Neural cell (in vitro differentiated cells): Measurements from ENCODE around the gene VWA5B1. TPM values are rescaled to one million over a fixed set of nuclear protein-coding genes. Genes with fewer than 3 reads are reported as not detected.

Experiments
- H2AFZ ChIP-seq: fragments of 200-600, 300-800 bp; sonication (generic), shearing (Covaris generic); 2 replicates; pipeline ENCODE4 v1.6.0; 2014; ENCODE audit warnings: low read depth, mild to moderate bottlenecking, antibody characterized with exemption, low read length, moderate library complexity
- H3F3A ChIP-seq: fragments of 200-600 bp; shearing (Covaris generic); 2 replicates; pipeline ENCODE4 v1.6.1; 2016; ENCODE audit warnings: mild to moderate bottlenecking, moderate library complexity, mixed read lengths, antibody characterized with exemption, low read length; ENCODE audit not compliant: insufficient read depth, poor library complexity, severe bottlenecking
- H3K27ac ChIP-seq: fragments of 200-600, 300-800 bp; sonication (generic), shearing (Covaris generic); 2 replicates; pipeline ENCODE4 v1.5.1; 2014; ENCODE audit warnings: mild to moderate bottlenecking, low read length, moderate library complexity
- H3K27me3 ChIP-seq: fragments of 300-800, 200-600 bp; sonication (generic), shearing (Covaris generic); 2 replicates; pipeline ENCODE4 v1.6.0; 2014; ENCODE audit warnings: mild to moderate bottlenecking, low read depth, low read length, moderate library complexity; ENCODE audit not compliant: insufficient read depth
- H3K36me3 ChIP-seq: fragments of 300-800, 200-600 bp; sonication (generic), shearing (Covaris generic); 2 replicates; pipeline ENCODE4 v1.5.1; 2014; ENCODE audit warnings: mild to moderate bottlenecking, antibody characterized with exemption, low read length, moderate library complexity; ENCODE audit not compliant: insufficient read depth
- H3K4me2 ChIP-seq: fragments of 300-800, 200-600 bp; sonication (generic), shearing (Covaris generic); 2 replicates; pipeline ENCODE4 v1.6.0; 2014; ENCODE audit warnings: mild to moderate bottlenecking, low read length
- H3K4me3 ChIP-seq: fragments of 300-800, 200-600 bp; sonication (generic), shearing (Covaris generic); 2 replicates; pipeline ENCODE4 v1.5.1; 2014; ENCODE audit warnings: mild to moderate bottlenecking, low read length, moderate library complexity
- H3K79me2 ChIP-seq: fragments of 200-600 bp; shearing (Covaris generic); replicated peaks from 2 replicates; pipeline ENCODE4 v1.6.0; 2014; ENCODE audit warnings: mild to moderate bottlenecking, low read length, moderate library complexity; ENCODE audit not compliant: insufficient read depth
- H3K9ac ChIP-seq: fragments of 300-800, 200-600 bp; sonication (generic), shearing (Covaris generic); 2 replicates; pipeline ENCODE4 v1.6.1; 2016; ENCODE audit warnings: mild to moderate bottlenecking, low read length, mixed read lengths
- H3K9me2 ChIP-seq: fragments of 200-600 bp; shearing (Covaris generic); 2 replicates; pipeline ENCODE4 v1.6.1; 2016; ENCODE audit warnings: mild to moderate bottlenecking, low read length, mixed read lengths; ENCODE audit not compliant: insufficient read depth
- H3K9me3 ChIP-seq: fragments of 200-600, 300-800 bp; sonication (generic), shearing (Covaris generic); 2 replicates; pipeline ENCODE4 v1.6.1; 2016; ENCODE audit warnings: mild to moderate bottlenecking, mixed run types, low read length, moderate library complexity, mixed read lengths
- H4K20me1 ChIP-seq: fragments of 200-600 bp; shearing (Covaris generic); 2 replicates; pipeline ENCODE4 v1.6.1; 2016; ENCODE audit warnings: mild to moderate bottlenecking, mixed run types; ENCODE audit not compliant: insufficient read depth
- EP300 ChIP-seq: fragments of 450-650 bp; conservative IDR thresholded peaks from 2 replicates; pipeline ENCODE4 v1.6.1; 2014; ENCODE audit warnings: antibody characterized with exemption, mild to moderate bottlenecking, moderate library complexity; ENCODE audit not compliant: poor library complexity, severe bottlenecking
- EZH2 ChIP-seq: fragments of 200-600, 300-800 bp; shearing (Covaris generic), sonication (generic); IDR thresholded peaks from 2 replicates; pipeline ENCODE4 v1.6.1; 2014; ENCODE audit warnings: antibody characterized with exemption, low read length, borderline replicate concordance, mild to moderate bottlenecking; ENCODE audit not compliant: insufficient read depth, poor library complexity, severe bottlenecking
- MXI1 ChIP-seq: fragments of 450-650 bp; conservative IDR thresholded peaks from 2 replicates; pipeline ENCODE4 v1.6.1; 2014; ENCODE audit warnings: antibody characterized with exemption, mild to moderate bottlenecking; ENCODE audit not compliant: poor library complexity, severe bottlenecking
- POLR2AphosphoS5 ChIP-seq: IDR thresholded peaks from 2 replicates; pipeline ENCODE4 v1.6.1; 2012
- RAD21 ChIP-seq: fragments of 450-650 bp; conservative IDR thresholded peaks from 2 replicates; pipeline ENCODE4 v1.6.1; 2014; ENCODE audit warnings: antibody characterized with exemption, mild to moderate bottlenecking, moderate library complexity
- SMC3 ChIP-seq: fragments of 450-650 bp; conservative IDR thresholded peaks from 2 replicates; pipeline ENCODE4 v1.6.1; 2014; ENCODE audit warnings: antibody characterized with exemption, mild to moderate bottlenecking, moderate library complexity; ENCODE audit not compliant: poor library complexity
- TAF1 ChIP-seq: IDR thresholded peaks from 2 replicates; pipeline ENCODE4 v1.6.1; 2012; ENCODE audit warnings: low read depth
- polyA plus RNA-seq: library from polyadenylated mRNA; depleted of rRNA; stranded (reverse); fragments of >200 nt; gene quantifications from 2 replicates; pipeline ENCODE4 v1.2.3, GENCODE V29; 2014
- TF ChIP-seq, protein P1 (sequence below): IDR thresholded peaks from 2 replicates; pipeline ENCODE4 v1.6.1; 2012; ENCODE audit warnings: borderline replicate concordance
- TF ChIP-seq, protein P2 (sequence below): fragments of 450-650 bp; IDR thresholded peaks from 2 replicates; pipeline ENCODE4 v1.5.1; 2014; ENCODE audit warnings: antibody characterized with exemption, mild to moderate bottlenecking, moderate library complexity; ENCODE audit not compliant: poor library complexity, severe bottlenecking

Gene VWA5B1
- polyA plus RNA-seq, 1 donor from 2014 or later, result 0.27 TPM

DNA sequence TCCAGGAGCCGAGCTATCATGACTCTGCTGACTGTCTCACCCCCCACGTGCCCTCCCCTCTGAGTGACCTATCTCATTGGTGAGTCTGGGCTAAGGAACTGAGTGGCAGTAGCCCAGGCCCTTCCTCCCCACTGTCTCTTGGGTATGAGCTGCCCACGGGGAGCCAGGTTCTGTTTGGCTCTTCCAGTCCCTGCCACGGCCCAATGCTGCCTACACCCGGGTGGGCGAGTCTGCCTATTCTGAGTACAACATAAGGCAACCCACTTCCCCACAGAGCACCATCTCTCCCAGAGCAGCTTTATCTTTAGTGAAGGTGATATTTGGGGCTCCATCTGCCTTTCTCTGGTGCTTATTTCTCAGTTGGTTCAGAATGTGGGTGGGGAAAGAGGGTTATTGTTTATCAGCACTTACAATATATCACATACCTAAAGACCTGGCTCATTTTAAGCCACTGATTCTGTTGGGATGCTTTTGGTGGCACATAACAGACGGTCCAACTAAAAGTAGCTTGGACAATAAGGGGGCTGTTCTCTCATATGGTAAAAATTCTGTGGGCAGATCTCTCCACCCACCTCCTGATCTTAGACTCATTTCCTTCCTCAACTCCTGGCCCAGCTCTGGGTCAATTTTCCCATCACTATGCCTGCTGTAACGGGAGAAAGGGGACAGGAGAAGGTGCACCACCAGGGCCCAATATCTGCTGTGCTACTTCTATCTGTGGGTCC lies 27.7 kb upstream of the VWA5B1 start:
- Histone ChIP-seq H3K79me2 (no peaks in the 10 kb centered on the region), H3K9ac (no peak overlapping the region), H3K4me2 (no peak overlapping the region), H4K20me1 (no peaks in the 10 kb centered on the region), H3F3A (no peaks in the 10 kb centered on the region), H3K9me2 (no peaks in the 10 kb centered on the region), H3K27me3 (no peaks in the 10 kb centered on the region), H2AFZ (no peak overlapping the region), H3K4me3 (no peak overlapping the region), H3K36me3 (no peaks in the 10 kb centered on the region), H3K27ac (no peak overlapping the region), H3K9me3 (no peaks in the 10 kb centered on the region)
- TF ChIP-seq, protein P1, sequence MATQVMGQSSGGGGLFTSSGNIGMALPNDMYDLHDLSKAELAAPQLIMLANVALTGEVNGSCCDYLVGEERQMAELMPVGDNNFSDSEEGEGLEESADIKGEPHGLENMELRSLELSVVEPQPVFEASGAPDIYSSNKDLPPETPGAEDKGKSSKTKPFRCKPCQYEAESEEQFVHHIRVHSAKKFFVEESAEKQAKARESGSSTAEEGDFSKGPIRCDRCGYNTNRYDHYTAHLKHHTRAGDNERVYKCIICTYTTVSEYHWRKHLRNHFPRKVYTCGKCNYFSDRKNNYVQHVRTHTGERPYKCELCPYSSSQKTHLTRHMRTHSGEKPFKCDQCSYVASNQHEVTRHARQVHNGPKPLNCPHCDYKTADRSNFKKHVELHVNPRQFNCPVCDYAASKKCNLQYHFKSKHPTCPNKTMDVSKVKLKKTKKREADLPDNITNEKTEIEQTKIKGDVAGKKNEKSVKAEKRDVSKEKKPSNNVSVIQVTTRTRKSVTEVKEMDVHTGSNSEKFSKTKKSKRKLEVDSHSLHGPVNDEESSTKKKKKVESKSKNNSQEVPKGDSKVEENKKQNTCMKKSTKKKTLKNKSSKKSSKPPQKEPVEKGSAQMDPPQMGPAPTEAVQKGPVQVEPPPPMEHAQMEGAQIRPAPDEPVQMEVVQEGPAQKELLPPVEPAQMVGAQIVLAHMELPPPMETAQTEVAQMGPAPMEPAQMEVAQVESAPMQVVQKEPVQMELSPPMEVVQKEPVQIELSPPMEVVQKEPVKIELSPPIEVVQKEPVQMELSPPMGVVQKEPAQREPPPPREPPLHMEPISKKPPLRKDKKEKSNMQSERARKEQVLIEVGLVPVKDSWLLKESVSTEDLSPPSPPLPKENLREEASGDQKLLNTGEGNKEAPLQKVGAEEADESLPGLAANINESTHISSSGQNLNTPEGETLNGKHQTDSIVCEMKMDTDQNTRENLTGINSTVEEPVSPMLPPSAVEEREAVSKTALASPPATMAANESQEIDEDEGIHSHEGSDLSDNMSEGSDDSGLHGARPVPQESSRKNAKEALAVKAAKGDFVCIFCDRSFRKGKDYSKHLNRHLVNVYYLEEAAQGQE, result no peak
- TF ChIP-seq, protein P2, sequence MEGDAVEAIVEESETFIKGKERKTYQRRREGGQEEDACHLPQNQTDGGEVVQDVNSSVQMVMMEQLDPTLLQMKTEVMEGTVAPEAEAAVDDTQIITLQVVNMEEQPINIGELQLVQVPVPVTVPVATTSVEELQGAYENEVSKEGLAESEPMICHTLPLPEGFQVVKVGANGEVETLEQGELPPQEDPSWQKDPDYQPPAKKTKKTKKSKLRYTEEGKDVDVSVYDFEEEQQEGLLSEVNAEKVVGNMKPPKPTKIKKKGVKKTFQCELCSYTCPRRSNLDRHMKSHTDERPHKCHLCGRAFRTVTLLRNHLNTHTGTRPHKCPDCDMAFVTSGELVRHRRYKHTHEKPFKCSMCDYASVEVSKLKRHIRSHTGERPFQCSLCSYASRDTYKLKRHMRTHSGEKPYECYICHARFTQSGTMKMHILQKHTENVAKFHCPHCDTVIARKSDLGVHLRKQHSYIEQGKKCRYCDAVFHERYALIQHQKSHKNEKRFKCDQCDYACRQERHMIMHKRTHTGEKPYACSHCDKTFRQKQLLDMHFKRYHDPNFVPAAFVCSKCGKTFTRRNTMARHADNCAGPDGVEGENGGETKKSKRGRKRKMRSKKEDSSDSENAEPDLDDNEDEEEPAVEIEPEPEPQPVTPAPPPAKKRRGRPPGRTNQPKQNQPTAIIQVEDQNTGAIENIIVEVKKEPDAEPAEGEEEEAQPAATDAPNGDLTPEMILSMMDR, result no peak
- TF ChIP-seq POLR2AphosphoS5 (no peak), TAF1 (no peak), RAD21 (no peak), MXI1 (no peak), EP300 (no peak), EZH2 (no peak), SMC3 (no peak)

DNA sequence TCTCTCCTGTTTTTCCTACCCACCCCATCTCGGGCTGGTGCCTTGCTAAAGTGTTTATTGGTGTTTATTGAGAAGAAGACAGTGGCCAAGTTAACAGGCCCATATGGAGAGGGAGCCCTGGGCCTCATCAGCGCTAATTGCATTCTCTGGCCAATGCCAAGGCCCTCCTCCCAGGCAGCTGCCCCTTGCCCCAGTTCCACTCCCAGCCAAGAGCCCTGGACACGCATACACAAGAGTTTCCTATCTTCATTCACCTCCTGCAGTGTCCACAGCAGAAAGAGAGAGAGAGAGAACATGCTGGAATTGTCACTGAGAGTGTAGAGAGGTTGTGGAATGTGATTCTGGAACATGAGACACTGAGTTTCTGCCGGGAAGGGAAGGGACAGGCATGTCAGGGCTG lies 25.4 kb upstream of the VWA5B1 start:
- Histone ChIP-seq H3K4me2 (no peak overlapping the region), H3F3A (no peaks in the 10 kb centered on the region), H3K27me3 (no peaks in the 10 kb centered on the region)

More for the DNA sequence above, 25.4 kb upstream of the VWA5B1 start:
- Histone ChIP-seq H3K27ac (no peak overlapping the region), H3K36me3 (no peaks in the 10 kb centered on the region), H4K20me1 (no peaks in the 10 kb centered on the region), H3K4me3 (no peak overlapping the region), H3K9me2 (no peaks in the 10 kb centered on the region), H3K79me2 (no peaks in the 10 kb centered on the region), H2AFZ (no peak overlapping the region), H3K9ac (no peak overlapping the region), H3K9me3 (no peaks in the 10 kb centered on the region)
- TF ChIP-seq, protein P1, result no peak
- TF ChIP-seq EZH2 (no peak), MXI1 (no peak), RAD21 (no peak), SMC3 (no peak), TAF1 (no peak), POLR2AphosphoS5 (no peak), EP300 (no peak)
- TF ChIP-seq, protein P2, result no peak
